ENCODE measurements around the gene CRB1. TPM values are rescaled to one million over a fixed set of nuclear protein-coding genes. Genes with fewer than 3 reads are reported as not detected.

Gene CRB1
- polyA plus RNA-seq, 3 donors, result not detected

GRCh38 chr1:197302775-197303174 is 34.7 kb downstream of the CRB1 start:
- Histone ChIP-seq H3K9ac (ENCODE audit: insufficient read depth, low read length, poor library complexity, severe bottlenecking) (no peak overlapping the region), H3K4me1 (ENCODE audit: control insufficient read depth in 1 of 2, insufficient read depth in 2 of 2, low read length in 2 of 2) (no peaks in the 10 kb centered on the region), H4K20me1 (ENCODE audit: insufficient read depth, low read length) (no peaks in the 10 kb centered on the region), H3K27me3 (ENCODE audit: control insufficient read depth in 2 of 2, insufficient read depth in 2 of 2, low read length in 2 of 2) (no peaks in the 10 kb centered on the region), H3K9me3 (replicated peaks in 1 of 2; ENCODE audit: control insufficient read depth in 1 of 2, insufficient read depth in 1 of 2, low read length in 2 of 2) (no peaks in the 10 kb centered on the region), H2AFZ (ENCODE audit: insufficient read depth, low read depth, low read length, poor library complexity, severe bottlenecking) (no peak overlapping the region), H3K4me2 (replicated peaks; ENCODE audit: extremely low read depth, low read length, poor library complexity, severe bottlenecking) (no peak overlapping the region), H3K36me3 (replicated peaks in 1 of 2; ENCODE audit: control insufficient read depth in 1 of 2, insufficient read depth in 2 of 2, low read length in 2 of 2) (no peaks in the 10 kb centered on the region), H3K4me3 (replicated peaks in 1 of 3; ENCODE audit: low read depth in 2 of 3, low read length in 3 of 3) (no peak overlapping the region), H3K27ac (ENCODE audit: low read depth in 1 of 2, low read length in 2 of 2) (no peak overlapping the region), H3K79me2 (ENCODE audit: insufficient read depth, low read length) (no peaks in the 10 kb centered on the region)
- H3K27ac Mint-ChIP-seq, result no peak overlapping the region
- intact Hi-C loops (cut with micrococcal nuclease), result no loop called here
- no peaks in the 10 kb centered on the region for H3K4me1 Mint-ChIP-seq
- peaks cover 0 to 2% (median 0%) of the 10 kb centered on the region in 7 donors for H3K9me3 Mint-ChIP-seq
- peaks cover 0 to 2% (median 0%) of the 10 kb centered on the region in 3 donors for H3K27me3 Mint-ChIP-seq (ENCODE audit: low read depth in 3 of 3)
- no peak for DNase-seq
- no peak for TF ChIP-seq CTCF (IDR thresholded peaks at IDR 0.05)
- no peak overlapping the region for H3K4me3 Mint-ChIP-seq
- no peaks in the 10 kb centered on the region for H3K36me3 Mint-ChIP-seq

- Histone ChIP-seq H3K27ac (ENCODE audit: low read depth in 1 of 2, low read length in 2 of 2) (no peak overlapping the region), H3K4me2 (replicated peaks; ENCODE audit: extremely low read depth, low read length, poor library complexity, severe bottlenecking) (no peak overlapping the region), H3K36me3 (replicated peaks in 1 of 2; ENCODE audit: control insufficient read depth in 1 of 2, insufficient read depth in 2 of 2, low read length in 2 of 2) (no peaks in the 10 kb centered on the region), H4K20me1 (ENCODE audit: insufficient read depth, low read length) (no peaks in the 10 kb centered on the region), H3K9ac (ENCODE audit: insufficient read depth, low read length, poor library complexity, severe bottlenecking) (no peak overlapping the region), H3K79me2 (ENCODE audit: insufficient read depth, low read length) (no peaks in the 10 kb centered on the region), H3K4me1 (ENCODE audit: control insufficient read depth in 1 of 2, insufficient read depth in 2 of 2, low read length in 2 of 2) (no peaks in the 10 kb centered on the region), H2AFZ (ENCODE audit: insufficient read depth, low read depth, low read length, poor library complexity, severe bottlenecking) (no peak overlapping the region), H3K4me3 (replicated peaks in 1 of 3; ENCODE audit: low read depth in 2 of 3, low read length in 3 of 3) (no peak overlapping the region), H3K9me3 (replicated peaks in 1 of 2; ENCODE audit: control insufficient read depth in 1 of 2, insufficient read depth in 1 of 2, low read length in 2 of 2) (no peaks in the 10 kb centered on the region), H3K27me3 (ENCODE audit: control insufficient read depth in 2 of 2, insufficient read depth in 2 of 2, low read length in 2 of 2) (no peaks in the 10 kb centered on the region)
- intact Hi-C loops (cut with micrococcal nuclease), result no loop called here
- H3K36me3 Mint-ChIP-seq, result no peaks in the 10 kb centered on the region
- H3K27ac Mint-ChIP-seq, result no peak overlapping the region
- no peak overlapping the region for H3K4me3 Mint-ChIP-seq
- no peak for DNase-seq
- H3K4me1 Mint-ChIP-seq, result no peaks in the 10 kb centered on the region
- H3K9me3 Mint-ChIP-seq, result peaks cover 0 to 2% (median 0%) of the 10 kb centered on the region in 7 donors
- peaks cover 0 to 2% (median 0%) of the 10 kb centered on the region in 3 donors for H3K27me3 Mint-ChIP-seq (ENCODE audit: low read depth in 3 of 3)
- 100% methylated on average over 1 of the region's 1 CpG for WGBS (ENCODE audit: insufficient coverage)
- TF ChIP-seq CTCF (IDR thresholded peaks at IDR 0.05), result no peak
Measured at GRCh38 chr1:197303463-197303862, 35.4 kb downstream of the CRB1 start.

Measured in CD14-positive monocyte (primary cell).